ENCODE results near the gene PRDM11.

Gene PRDM11

DNA sequence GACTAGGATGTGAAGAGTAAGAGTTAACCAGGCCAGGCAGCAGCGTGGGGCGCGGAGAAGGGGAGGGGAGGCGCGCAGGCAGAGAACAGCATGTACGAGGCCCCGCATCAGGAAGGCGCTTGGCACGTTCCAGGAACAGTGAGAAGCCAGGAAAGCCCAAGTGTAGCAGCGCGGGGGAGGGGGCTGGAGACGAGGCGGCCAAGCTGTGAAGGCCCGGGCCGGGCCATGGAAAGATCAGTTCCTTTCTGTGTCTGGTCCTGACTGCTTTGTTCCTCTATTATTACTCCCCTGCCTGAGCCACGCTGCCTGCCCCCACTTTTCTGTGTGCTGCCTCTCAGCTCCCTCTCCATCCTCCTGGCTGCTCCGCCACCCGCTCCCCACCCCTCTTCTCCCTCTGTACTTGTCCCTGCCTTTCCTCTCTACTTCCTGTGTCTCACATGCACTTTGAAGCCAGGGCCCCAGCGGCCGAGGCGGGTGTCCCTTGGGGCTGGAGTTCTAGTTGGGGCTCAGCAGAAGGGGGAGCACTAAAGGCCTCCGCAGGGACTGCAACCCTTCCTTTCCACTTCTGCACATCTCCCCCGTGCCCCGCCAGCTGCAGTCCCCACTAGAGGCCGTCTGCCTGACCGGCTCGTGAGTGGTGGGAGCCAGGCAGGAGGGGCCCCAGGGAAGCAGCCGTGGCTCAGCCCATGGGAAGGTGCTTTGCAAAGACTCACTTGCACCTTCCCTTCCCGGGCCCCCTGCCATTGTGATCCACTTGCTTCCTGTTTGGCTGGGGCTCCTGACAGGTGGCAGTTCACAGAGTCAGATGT is 63.7 kb downstream of the PRDM11 start:
- no peak for DNase-seq (ENCODE audit: low read depth)

- DNase-seq (ENCODE audit: low read depth): no peak
Measured at GRCh38 chr11:45210846-45211245, 64.4 kb downstream of the PRDM11 start.

DNA sequence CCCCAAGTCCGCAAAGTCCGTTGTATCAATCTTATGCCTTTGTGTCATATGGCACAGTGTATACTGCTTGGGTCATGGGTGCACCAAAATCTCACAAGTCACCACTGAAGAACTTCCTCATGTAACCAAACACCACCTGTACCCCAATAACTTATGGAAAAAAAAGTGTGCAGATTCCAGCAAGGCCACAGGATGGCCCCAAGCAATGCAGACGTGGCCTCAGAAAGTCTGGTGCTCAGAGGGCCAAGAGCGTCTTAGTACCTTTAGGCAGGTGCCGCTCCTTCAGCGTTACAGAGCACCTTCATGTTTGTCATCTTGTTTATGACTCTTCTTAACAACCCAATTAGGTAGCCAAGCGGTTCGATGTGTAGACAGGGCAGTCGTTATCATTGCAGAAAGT is 65.3 kb downstream of the PRDM11 start:
- DNase-seq (ENCODE audit: low read depth): no peak

DNA sequence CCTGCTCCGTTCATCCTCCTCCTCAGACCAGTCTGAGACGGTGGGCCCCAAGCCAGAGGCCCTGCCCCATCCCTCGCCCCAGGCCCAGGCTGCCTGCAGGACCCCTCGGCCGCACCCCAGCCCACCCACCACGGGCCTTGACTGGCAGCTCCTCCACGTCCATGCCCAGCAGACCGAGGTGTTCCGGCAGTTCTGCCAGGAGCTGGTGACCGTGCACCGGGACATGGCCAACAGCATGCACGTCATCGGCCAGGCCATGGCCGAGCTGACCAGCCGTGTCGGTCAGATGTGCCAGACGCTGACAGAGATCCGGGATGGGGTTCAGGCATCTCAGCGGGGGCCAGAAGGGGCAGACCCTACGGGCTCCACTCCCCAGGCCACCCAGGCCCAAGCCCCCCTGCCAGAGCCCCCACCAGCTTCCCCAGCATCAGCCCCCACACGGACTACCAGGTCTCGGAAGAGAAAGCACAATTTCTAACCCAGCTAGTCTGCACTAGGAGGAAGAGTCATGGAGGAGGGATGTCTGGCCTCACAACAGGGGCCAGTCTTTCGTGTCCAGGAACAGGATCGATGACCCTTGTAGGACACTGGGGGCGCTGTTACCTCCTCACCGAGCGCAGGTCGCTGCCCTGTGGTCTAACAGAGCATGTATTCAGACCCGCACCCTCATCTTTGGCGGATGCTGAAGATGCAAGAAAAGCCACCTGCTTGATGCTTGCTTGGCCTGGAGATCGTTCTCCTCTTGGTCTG is 66.3 kb downstream of the PRDM11 start:
- DNase-seq (ENCODE audit: low read depth): no peak

GRCh38 chr11:45213316-45213665 is 66.9 kb downstream of the PRDM11 start:
- no peak for DNase-seq (ENCODE audit: low read depth)

GRCh38 chr11:45213717-45214116 is 67.3 kb downstream of the PRDM11 start:
- no peak for DNase-seq (ENCODE audit: low read depth)

GRCh38 chr11:45215098-45215865 is 68.8 kb downstream of the PRDM11 start:
- no peak for DNase-seq (ENCODE audit: low read depth)

- DNase-seq (ENCODE audit: low read depth): no peak
Measured at GRCh38 chr11:45216031-45216430, 69.6 kb downstream of the PRDM11 start.

DNA sequence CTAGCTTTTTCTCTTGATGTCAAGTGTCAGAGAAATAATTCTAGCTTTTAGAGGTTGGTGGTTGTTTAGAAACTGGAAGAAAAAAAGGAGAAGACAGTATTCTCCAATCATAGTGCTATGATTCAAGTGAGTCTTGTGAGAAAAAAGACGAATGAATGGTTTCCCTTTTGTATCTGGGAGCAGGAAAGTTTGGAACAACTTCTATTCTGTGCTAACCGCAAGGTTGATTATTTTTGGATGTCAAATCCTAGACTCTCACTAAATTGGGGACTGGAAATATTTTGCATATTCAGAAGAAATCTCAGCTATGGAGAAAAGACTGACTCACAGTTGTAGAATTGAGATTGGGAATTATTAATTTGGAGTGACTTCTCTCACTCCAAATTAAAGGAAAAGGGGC is 70.5 kb downstream of the PRDM11 start:
- no peak for DNase-seq (ENCODE audit: low read depth)

DNA sequence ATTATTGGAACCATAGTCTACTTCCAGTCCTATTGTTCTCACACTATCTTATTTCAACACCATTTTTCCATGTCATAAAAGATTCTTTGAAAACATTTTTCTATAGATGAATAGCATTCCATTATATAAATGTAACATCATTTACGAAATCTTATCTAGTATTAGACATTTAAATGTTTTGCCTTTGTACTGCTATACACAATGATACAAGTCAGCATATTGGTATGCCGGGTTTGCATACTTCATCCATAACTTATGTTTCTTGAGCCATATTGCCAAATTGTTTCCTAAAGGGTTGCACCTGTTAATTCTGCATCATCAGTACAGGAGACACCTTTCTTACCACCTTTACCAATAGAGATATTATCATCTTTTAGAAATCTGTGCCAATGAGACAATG is 71.6 kb downstream of the PRDM11 start:
- no peak for DNase-seq (ENCODE audit: low read depth)

GRCh38 chr11:45218705-45219104 is 72.3 kb downstream of the PRDM11 start:
- DNase-seq (ENCODE audit: low read depth): no peak

- no peak for DNase-seq (ENCODE audit: low read depth)
Measured at GRCh38 chr11:45219411-45219810, 73.0 kb downstream of the PRDM11 start.

DNA sequence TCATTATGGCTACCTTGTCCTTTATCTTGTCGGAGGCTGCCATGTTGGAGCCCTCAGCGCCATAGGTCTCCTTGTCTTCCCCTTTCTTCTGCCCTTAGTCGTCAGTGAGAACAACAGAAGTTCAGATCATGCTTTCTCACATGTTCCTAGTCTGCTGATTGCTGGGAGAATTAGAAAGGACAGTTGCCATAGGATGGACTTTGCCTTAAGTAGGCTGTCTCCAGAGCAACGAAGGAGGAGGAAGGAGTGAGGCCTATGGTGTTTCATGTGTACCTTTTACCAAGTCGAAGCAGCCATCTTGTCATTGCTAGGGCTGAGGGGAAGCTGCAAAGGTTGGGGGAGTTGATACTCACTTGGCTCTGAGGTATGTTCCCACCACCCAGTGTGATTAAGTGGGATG is 77.1 kb downstream of the PRDM11 start:
- no peak for DNase-seq (ENCODE audit: low read depth)

DNA sequence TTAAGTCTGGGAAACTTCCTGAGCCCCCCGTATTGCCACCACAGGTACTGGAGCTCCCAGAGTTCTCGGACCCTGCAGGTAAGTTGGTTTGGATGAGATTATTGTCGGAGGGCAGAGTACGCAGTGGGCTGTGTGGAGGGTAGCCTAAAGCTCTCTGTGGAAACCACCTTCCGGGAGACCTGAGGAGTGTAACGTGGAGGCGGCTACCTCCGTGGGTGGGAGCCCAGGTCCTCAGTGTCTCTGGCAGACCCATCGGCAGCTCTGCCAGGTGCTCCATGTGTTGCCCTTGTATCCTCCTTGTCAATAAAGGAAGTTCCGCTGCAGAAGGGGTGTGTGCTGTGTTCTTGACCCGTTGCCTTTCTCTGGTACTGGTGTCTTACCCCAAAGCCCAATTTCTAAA is 78.3 kb downstream of the PRDM11 start:
- DNase-seq (ENCODE audit: low read depth): no peak

DNA sequence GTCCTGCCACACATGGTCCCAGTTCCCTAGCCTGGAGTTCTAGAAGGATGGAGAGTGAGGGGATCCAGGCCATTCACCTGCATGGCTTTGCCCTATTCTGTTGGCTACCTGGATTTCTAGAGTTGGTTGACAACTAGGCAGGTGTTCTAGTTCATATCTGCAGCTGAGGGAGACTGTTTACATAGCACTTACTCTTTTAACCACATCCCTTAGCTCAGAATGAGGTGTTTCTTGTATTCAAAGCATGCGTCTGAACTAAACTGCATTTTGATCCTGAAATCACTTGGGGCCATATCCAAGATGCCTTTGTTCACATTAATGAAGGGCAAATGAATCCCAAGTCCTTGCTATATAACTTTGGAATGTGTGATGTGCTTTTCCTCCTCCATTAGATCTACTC is 78.8 kb downstream of the PRDM11 start:
- no peak for DNase-seq (ENCODE audit: low read depth)

GRCh38 chr11:45225961-45226871 is 79.8 kb downstream of the PRDM11 start:
- DNase-seq (ENCODE audit: low read depth): no peak

DNA sequence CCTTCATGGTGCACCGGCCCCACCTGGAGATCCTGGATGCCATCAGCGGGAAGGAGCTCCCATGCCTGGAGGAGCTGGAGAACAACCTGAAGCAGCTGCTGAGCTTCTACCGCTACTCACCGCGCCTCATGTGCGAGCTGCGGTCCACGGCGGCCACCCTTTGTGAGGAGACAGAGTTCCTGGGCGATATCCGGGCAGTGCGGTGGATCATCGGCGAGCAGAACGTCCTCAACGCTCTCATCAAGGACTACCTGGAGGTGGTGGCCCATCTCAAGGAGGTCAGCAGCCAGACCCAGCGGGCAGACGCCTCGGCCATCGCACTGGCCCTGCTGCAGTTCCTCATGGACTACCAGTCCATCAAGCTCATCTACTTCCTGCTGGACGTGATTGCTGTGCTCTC is 80.5 kb downstream of the PRDM11 start:
- no peak for DNase-seq (ENCODE audit: low read depth)

DNA sequence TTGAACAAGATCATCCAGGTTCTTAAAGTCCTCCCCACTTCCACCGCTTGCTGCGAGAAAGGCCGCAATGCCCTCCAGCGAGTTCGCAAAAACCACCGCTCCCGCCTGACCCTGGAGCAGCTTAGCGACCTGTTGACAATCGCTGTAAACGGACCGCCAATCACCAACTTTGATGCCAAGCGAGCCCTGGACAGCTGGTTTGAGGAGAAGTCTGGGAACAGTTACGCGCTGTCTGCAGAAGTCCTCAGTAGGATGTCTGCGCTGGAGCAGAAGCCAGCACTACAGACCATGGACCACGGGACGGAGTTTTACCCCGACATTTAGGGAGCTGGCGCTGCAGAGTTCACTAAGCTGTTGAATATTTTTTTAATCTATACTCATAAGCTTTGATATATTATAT is 81.4 kb downstream of the PRDM11 start:
- no peak for DNase-seq (ENCODE audit: low read depth)

DNA sequence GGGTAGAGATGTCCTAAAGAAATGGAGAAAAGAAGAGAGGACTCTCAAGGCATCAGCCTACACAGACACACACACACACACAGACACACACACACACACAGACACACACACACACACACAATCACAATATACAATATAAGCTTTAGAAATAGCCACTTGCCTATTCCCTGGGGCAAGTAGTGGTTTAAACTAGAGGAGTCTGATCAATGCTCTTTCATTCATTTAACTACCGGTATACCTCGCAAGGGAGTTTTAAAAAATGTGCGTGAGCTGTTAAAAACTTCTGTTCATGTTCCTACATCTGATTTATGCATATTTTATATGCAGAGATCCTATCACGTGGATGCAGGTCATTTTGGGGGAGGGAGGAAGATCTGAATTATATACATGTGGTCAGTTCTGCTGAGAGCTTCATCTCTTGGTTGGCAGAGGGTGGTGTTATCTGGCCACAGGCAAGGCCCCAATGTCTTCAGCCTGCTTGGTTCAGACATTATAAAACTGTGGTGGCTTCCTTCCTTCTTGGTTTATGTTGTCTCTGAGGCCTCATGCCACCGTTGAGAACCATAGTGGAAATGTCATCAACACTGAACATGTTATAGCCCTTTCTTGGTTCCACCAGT is 83.1 kb downstream of the PRDM11 start:
- DNase-seq (ENCODE audit: low read depth): no peak

DNA sequence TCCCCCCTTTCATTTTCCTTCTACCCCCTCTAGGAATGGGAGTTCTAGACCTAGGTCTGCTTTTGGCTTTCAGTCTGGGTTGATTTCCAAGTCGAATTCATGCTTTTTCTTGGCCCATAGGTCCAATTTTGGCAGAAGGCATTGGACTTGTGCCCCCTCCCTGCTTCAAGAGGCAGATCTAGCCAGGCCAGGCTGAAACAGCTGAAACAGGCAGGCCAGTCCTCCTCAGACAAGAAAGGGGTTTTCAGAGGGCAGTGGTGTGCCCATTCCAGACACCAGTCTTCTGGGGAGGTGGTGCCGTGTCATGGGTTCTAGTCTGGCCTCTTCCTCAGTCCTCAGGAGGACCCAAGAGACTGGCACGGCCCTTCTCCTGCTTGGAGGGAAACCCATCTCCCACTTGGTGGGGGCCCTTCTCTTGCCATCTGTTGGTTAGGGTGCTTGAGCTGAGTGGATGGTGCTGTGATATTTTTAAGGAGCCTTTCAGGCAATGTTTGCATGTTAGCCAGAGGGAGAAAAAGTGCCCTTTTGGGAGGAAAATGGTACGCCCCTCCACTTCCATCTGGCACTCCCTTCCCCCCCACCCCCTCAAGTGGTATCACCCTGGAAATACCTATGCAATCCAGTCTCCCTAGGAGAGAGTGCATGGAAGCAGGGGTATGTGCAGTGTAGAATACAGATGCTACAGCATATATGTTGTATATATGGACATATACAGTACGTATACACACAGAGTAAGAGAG is 86.1 kb downstream of the PRDM11 start:
- no peak for DNase-seq (ENCODE audit: low read depth)
